Thoracic aorta (tissue), 2 donors: Measurements from ENCODE around the gene KDM2B. TPM values are rescaled to one million over a fixed set of nuclear protein-coding genes. Genes with fewer than 3 reads are reported as not detected.

Experiments used
- ATAC-seq: fragments of 150-250 bp; one replicate; pipeline ENCODE4 v1.8.0; 2017; ENCODE audit warnings: low read depth; ENCODE audit not compliant: insufficient number of reproducible peaks, low FRiP score
- DNase-seq: peaks from one replicate; pipeline ENCODE4 v3.0.0-alpha.2; 2020; ENCODE audit warnings: low spot score
- H3K27ac ChIP-seq, 2 donors: fragments of 200-600 bp; sonication (generic); 1 replicate in 1 of 2; 2 replicates in 1 of 2; pipeline ENCODE4 v1.5.1; 2016; ENCODE audit warnings: mild to moderate bottlenecking in 2 of 2, moderate library complexity in 2 of 2
- H3K27me3 ChIP-seq: fragments of 200-600 bp; sonication (generic); replicated peaks from 2 replicates; pipeline ENCODE4 v1.6.0; 2016; ENCODE audit warnings: mild to moderate bottlenecking; ENCODE audit not compliant: insufficient read depth
- H3K36me3 ChIP-seq: fragments of 200-600 bp; sonication (generic); one replicate; pipeline ENCODE4 v1.5.1; 2016
- H3K4me1 ChIP-seq, 2 donors: fragments of 200-600 bp; sonication (generic); 1 replicate in 1 of 2; 2 replicates in 1 of 2; pipeline versions ENCODE4 v1.5.1 to v1.6.0; 2016; ENCODE audit warnings: low read depth in 2 of 2, mild to moderate bottlenecking in 1 of 2; ENCODE audit not compliant: control insufficient read depth in 1 of 2
- H3K4me3 ChIP-seq: fragments of 200-600 bp; sonication (generic); 2 replicates; pipeline ENCODE4 v1.5.1; 2016; ENCODE audit warnings: mild to moderate bottlenecking
- H3K9me3 ChIP-seq: fragments of 200-600 bp; sonication (generic); 2 replicates; pipeline ENCODE4 v1.5.1; 2016
- CTCF ChIP-seq: fragments of 200-600 bp; sonication (generic); IDR thresholded peaks from one replicate; pipeline ENCODE4 v1.5.1; 2019; ENCODE audit warnings: antibody characterized with exemption
- total RNA-seq, 2 donors: library from RNA; depleted of rRNA; stranded (reverse); fragments of >200 nt; gene quantifications; one replicate each; pipeline versions ENCODE4 v1.1.0 to v1.2.3, GENCODE V29; 2016

The KDM2B gene
- total RNA-seq, 2 donors from 2014 or later, result 15.0 to 22.5 TPM

- Histone ChIP-seq H3K9me3 (no peaks in the 10 kb centered on the region), H3K27me3 (no peaks in the 10 kb centered on the region), H3K4me1 (no peaks in the 10 kb centered on the region), H3K36me3 (peaks cover 4% of the 10 kb centered on the region), H3K27ac (no peak overlapping the region), H3K4me3 (no peak overlapping the region)
- ATAC-seq (no peak), DNase-seq (no peak)
- no peak for TF ChIP-seq CTCF
These were observed 72.8 kb downstream of the KDM2B start for GRCh38 chr12:121507984-121508383.

GRCh38 chr12:121507245-121507644 is 73.6 kb downstream of the KDM2B start:
- H3K27ac ChIP-seq, result no peak overlapping the region
- no peak for TF ChIP-seq CTCF
- H3K36me3 ChIP-seq, result peaks cover 4% of the 10 kb centered on the region
- H3K27me3 ChIP-seq, result no peaks in the 10 kb centered on the region
- H3K4me1 ChIP-seq, result no peaks in the 10 kb centered on the region
- no peak overlapping the region for H3K4me3 ChIP-seq
- ATAC-seq, result no peak
- DNase-seq, result no peak
- no peaks in the 10 kb centered on the region for H3K9me3 ChIP-seq

GRCh38 chr12:121505513-121505912 is 75.3 kb downstream of the KDM2B start:
- no peak for ATAC-seq
- H3K9me3 ChIP-seq, result no peaks in the 10 kb centered on the region
- H3K4me1 ChIP-seq, result peaks cover 0 to 4% of the 10 kb centered on the region in 2 donors
- no peaks in the 10 kb centered on the region for H3K27me3 ChIP-seq
- peaks cover 4% of the 10 kb centered on the region for H3K36me3 ChIP-seq
- no peak overlapping the region for H3K27ac ChIP-seq
- no peak overlapping the region for H3K4me3 ChIP-seq
- TF ChIP-seq CTCF, result no peak
- DNase-seq, result no peak

- no peaks in the 10 kb centered on the region for H3K9me3 ChIP-seq
- H3K27me3 ChIP-seq, result no peaks in the 10 kb centered on the region
- TF ChIP-seq CTCF, result no peak
- H3K4me3 ChIP-seq, result no peak overlapping the region
- H3K27ac ChIP-seq, result no peak overlapping the region
- peaks cover 0 to 6% of the 10 kb centered on the region in 2 donors for H3K4me1 ChIP-seq
- peaks cover 4% of the 10 kb centered on the region for H3K36me3 ChIP-seq
- DNase-seq (no peak), ATAC-seq (no peak)
These were observed 76.3 kb downstream of the KDM2B start for GRCh38 chr12:121504505-121504904.

- Histone ChIP-seq H3K36me3 (no peaks in the 10 kb centered on the region), H3K27ac (no peak overlapping the region), H3K27me3 (no peaks in the 10 kb centered on the region), H3K4me3 (no peak overlapping the region), H3K9me3 (no peaks in the 10 kb centered on the region), H3K4me1 (peaks cover 0 to 6% of the 10 kb centered on the region in 2 donors)
- DNase-seq, result no peak
- TF ChIP-seq CTCF, result no peak
- no peak for ATAC-seq
These were observed 77.4 kb downstream of the KDM2B start for GRCh38 chr12:121503395-121503794.
